Neuron (in vitro differentiated cells): ENCODE measurements around the gene UBXN10.

ENCODE experiments used
- H2AFZ ChIP-seq: one replicate; pipeline ENCODE4 v1.6.1; 2013; ENCODE audit warnings: low read depth, mild to moderate bottlenecking, inconsistent platforms, low read length, moderate library complexity
- H3K27me3 ChIP-seq: one replicate; pipeline ENCODE4 v1.6.1; 2013; ENCODE audit warnings: low read length; ENCODE audit not compliant: insufficient read depth
- H3K36me3 ChIP-seq: one replicate; pipeline ENCODE4 v1.6.1; 2013; ENCODE audit warnings: low read length; ENCODE audit not compliant: insufficient read depth
- H3K4me1 ChIP-seq: one replicate; pipeline ENCODE4 v1.6.1; 2013; ENCODE audit warnings: low read length; ENCODE audit not compliant: insufficient read depth
- H3K4me3 ChIP-seq: 2 replicates; pipeline ENCODE4 v1.5.1; 2013; ENCODE audit warnings: mild to moderate bottlenecking, low read length, moderate library complexity
- H3K9me3 ChIP-seq: one replicate; pipeline ENCODE4 v1.6.1; 2013; ENCODE audit warnings: low read length

The UBXN10 gene

DNA sequence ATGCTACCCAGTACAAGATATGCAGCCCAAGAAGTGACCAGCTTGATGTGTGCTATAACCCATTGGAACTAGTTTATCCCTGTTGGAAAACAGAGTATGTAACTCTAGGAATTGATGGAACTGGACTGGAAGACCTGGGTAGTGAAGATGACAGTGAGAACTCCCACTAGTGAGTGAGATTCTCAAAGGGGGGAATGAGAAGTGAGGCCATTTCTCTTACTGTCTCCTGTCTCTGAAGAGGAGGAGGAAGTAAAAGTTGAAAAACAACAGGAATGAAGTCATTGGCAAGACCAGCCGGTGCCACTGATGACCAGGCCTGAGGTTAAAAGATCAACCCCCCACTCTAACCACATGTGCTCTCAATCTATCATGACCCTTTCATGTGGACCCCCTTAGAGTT, 25.9 kb upstream of the UBXN10 start:
- H2AFZ ChIP-seq = no peak overlapping the region
- no peak overlapping the region for H3K4me3 ChIP-seq
- H3K4me1 ChIP-seq = no peaks in the 10 kb centered on the region
- H3K9me3 ChIP-seq = no peaks in the 10 kb centered on the region
- peaks cover 12% of the 10 kb centered on the region for H3K27me3 ChIP-seq
- H3K36me3 ChIP-seq = no peaks in the 10 kb centered on the region

DNA sequence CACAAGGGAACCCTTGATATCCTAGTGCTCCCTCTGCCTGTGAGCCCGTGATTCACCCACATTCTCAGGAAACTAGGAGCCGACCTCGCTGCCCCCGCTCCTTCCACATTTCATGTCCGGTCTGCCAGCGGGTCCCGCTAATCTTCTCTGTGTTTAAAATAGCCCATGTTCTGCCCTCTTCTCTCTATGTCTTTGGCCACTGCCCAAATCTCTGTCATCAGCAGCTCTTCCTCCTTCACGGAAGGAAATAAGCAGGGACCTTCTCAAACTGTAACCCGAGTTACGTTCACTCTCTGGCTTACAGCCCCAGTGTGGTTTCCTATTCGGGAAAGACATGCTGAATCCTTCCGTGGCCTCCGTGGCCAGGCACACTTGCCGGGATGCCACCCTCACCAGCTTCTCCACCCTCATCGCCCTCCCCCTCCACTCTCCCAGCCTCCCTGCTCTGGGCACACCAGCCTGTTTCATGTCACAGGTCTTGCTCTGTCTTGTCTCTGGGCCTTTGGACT, 21.1 kb upstream of the UBXN10 start:
- no peaks in the 10 kb centered on the region for H3K36me3 ChIP-seq
- H3K9me3 ChIP-seq = no peaks in the 10 kb centered on the region
- H3K4me3 ChIP-seq = no peak overlapping the region
- no peaks in the 10 kb centered on the region for H3K4me1 ChIP-seq
- H2AFZ ChIP-seq = no peak overlapping the region
- H3K27me3 ChIP-seq = peaks cover 19% of the 10 kb centered on the region

DNA sequence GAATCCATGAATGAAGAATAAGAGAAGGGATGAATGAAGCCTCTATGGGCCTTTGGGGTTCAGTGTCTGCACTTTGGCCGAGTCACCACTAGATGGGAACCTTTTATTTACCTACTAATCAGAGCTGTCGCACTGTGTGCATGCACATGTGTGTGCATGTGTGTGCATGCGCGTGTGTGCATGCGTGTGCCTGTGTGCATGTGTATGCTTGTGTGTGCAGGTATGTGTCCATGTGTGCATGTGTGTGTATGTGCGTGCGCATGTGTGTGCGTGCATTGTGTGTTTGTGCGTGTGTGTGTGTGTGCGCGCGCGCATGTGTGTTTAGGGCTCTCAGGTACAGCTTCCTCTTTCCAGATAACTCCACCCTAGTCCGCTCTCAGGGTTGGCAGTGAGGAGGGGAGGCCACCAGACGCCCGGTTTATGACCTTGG, 20.4 kb upstream of the UBXN10 start:
- H3K4me3 ChIP-seq = no peak overlapping the region
- no peak overlapping the region for H2AFZ ChIP-seq
- no peaks in the 10 kb centered on the region for H3K9me3 ChIP-seq
- H3K4me1 ChIP-seq = no peaks in the 10 kb centered on the region
- no peaks in the 10 kb centered on the region for H3K36me3 ChIP-seq
- peaks cover 16% of the 10 kb centered on the region for H3K27me3 ChIP-seq

DNA sequence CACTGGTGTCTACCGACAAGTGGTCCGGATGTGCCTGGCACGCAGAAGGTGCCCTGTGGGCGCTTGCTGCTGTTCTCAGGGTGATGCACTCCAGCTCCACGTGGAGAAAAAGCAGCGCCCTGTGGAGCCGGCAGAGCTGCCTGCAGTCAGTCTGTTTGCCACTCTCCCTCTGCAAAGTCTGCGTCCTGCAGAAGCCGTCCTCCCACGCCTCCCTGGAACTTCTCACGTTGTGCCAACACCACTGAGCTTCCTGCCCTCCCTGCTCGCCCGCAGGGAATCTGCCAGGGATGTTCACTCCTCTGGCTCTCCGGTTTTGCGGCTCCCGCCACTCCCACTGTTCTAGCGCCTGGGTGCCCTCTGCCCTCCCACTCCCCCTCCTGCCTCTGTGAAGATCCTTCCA, 19.8 kb upstream of the UBXN10 start:
- Histone ChIP-seq H3K4me3 (no peak overlapping the region), H3K36me3 (no peaks in the 10 kb centered on the region), H2AFZ (no peak overlapping the region), H3K27me3 (peaks cover 12% of the 10 kb centered on the region), H3K9me3 (no peaks in the 10 kb centered on the region), H3K4me1 (no peaks in the 10 kb centered on the region)

DNA sequence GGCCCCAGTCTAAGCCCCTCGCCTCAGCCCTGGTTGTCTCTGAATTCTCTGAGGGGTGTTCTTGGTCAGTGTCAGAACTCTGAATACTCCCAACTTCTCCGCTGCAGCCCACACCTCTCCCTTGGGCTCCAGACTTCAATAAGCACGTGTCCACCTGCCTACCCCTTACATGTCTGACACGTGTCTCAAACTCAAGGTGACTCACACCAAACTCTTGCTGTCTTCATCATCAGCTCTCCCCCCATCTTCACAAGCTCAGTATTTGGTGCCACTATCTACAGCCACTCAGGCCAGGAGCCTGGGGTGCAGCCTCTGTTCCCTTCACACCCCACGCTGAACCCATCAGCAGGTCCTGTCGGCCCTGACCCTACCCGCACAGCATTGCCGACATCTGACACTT, 18.8 kb upstream of the UBXN10 start:
- Histone ChIP-seq H3K27me3 (peaks cover 12% of the 10 kb centered on the region), H3K4me1 (no peaks in the 10 kb centered on the region), H3K4me3 (no peak overlapping the region), H3K36me3 (no peaks in the 10 kb centered on the region), H2AFZ (no peak overlapping the region), H3K9me3 (no peaks in the 10 kb centered on the region)

DNA sequence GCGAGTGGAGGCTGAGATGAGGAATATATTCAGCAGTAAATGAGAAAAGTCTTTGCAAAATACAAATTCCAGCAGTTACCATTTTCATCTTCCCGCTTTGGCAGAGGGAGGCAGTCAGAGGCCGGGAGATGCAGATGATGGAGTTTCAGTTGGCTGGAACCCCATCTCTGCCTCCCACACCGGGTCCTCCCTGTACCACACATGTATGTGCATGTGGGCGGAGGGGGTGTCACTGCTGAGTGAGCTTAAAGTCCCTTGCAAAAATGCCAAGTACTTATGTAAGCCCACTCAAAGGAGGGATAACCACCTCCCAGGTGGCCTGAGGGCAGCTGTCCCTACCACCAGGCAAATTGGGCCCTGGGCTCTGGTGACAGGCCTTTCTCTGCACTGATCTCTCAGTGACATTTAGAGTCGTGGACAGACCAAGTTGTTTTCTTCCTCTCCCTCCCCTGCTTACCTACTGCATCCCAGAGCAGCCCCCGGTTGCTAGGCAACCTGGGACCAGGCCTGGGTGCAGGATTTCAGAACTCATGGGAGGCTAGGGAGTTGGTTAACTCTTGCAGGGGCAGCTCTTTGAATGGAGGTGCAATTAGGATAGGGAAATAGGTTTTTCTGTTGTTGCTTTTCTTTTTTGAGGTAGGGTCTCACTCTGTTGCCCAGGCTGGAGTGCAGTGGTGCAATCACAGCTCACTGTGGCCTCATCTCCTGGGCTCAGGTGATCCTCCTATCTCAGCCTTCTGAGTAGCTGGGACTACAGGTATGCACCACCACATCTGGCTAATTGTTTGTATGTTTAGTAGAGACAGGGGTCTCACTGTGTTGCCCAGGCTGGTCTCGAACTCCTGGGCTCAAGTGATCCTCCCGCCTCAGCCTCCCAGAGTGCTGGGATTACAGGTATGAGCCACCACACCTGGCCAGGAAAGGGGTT, 17.1 kb upstream of the UBXN10 start:
- Histone ChIP-seq H2AFZ (no peak overlapping the region), H3K4me3 (no peak overlapping the region), H3K9me3 (no peaks in the 10 kb centered on the region), H3K27me3 (peaks cover 12% of the 10 kb centered on the region), H3K36me3 (no peaks in the 10 kb centered on the region), H3K4me1 (no peaks in the 10 kb centered on the region)

DNA sequence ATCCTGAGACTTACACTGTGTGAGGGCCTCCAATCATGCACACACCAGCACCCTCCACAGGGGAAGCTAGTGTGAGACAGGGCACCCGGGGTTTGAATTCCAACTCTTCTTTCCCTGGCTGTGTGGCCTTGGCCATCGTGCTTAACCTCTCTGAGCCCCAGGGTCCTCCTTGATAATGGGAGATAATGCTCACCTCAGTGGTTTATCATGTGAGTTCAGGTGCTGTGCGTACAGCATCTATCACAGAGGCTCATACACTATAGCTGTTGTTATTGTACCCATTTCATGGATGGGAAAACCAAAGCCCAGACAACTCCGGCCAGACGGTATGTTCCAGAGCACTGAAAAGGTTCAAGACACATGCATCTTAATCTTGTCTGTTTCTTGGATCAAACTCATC, 16.0 kb upstream of the UBXN10 start:
- no peaks in the 10 kb centered on the region for H3K4me1 ChIP-seq
- H3K36me3 ChIP-seq = no peaks in the 10 kb centered on the region
- H3K4me3 ChIP-seq = no peak overlapping the region
- peaks cover 8% of the 10 kb centered on the region for H3K27me3 ChIP-seq
- H3K9me3 ChIP-seq = no peaks in the 10 kb centered on the region
- no peak overlapping the region for H2AFZ ChIP-seq

DNA sequence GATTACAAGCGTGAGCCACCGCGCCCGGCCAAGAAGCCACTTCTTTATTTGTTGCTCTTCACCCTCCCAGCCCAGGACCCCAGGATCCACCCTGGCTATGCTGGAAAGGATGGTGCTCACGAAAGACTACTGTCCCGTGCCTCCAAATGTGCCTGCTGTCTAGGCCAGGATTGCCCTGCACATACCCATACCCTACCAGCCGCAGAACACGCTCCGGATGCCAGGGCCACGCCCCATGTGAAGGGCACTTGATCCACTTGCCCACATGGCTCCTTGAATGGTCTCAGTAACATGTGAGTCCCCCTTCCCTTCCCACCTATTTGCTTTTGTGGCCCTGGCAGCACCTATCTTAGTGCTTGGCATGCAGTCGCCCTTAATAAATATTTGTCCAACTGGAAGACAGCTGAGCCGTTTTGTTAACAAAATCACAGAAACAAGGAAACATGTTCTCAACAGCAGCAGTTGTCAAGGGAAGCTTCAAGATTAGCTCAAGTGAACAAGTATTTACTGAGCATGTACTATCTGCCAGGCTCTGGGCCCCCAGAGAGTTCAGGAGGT, 13.8 kb upstream of the UBXN10 start:
- Histone ChIP-seq H3K36me3 (no peaks in the 10 kb centered on the region), H2AFZ (no peak overlapping the region), H3K4me1 (no peaks in the 10 kb centered on the region), H3K9me3 (no peaks in the 10 kb centered on the region), H3K27me3 (peaks cover 18% of the 10 kb centered on the region), H3K4me3 (no peak overlapping the region)

DNA sequence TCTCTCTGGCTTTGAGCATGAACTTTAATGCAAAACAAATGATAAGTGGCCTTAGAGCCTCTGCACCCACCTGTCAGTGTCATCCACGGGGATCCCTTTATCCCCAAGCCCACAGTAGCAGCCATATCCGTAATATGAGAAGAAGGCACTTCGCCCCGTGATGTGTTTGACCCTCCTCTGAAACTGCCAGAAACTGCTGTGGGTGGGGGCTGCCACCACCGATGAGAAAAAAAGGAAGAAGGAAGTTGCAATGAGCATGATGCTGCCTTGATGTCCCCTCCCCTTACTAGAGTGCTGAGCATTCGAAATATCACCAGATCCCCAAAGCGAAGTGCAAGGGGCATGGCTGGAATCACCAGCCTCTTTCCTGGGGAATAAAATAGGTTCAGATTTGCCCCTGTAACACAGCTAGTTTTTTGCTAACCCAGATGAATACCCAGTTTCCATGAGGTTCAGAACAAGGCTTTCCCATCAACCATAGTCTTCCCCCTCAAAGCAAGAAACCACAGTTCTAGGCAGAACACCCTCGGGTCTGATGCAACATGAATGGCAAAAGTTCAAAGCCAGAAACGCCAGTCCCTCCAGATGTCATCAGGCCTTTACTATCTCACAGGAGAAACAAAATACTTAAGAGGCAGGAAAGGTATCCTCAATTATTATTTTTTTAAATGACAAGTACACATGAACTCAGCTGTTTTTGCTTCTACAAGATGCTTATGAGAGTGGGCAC, 10.8 kb upstream of the UBXN10 start:
- no peak overlapping the region for H2AFZ ChIP-seq
- no peak overlapping the region for H3K4me3 ChIP-seq
- no peaks in the 10 kb centered on the region for H3K36me3 ChIP-seq
- peaks cover 3% of the 10 kb centered on the region for H3K9me3 ChIP-seq
- no peaks in the 10 kb centered on the region for H3K4me1 ChIP-seq
- peaks cover 15% of the 10 kb centered on the region for H3K27me3 ChIP-seq

DNA sequence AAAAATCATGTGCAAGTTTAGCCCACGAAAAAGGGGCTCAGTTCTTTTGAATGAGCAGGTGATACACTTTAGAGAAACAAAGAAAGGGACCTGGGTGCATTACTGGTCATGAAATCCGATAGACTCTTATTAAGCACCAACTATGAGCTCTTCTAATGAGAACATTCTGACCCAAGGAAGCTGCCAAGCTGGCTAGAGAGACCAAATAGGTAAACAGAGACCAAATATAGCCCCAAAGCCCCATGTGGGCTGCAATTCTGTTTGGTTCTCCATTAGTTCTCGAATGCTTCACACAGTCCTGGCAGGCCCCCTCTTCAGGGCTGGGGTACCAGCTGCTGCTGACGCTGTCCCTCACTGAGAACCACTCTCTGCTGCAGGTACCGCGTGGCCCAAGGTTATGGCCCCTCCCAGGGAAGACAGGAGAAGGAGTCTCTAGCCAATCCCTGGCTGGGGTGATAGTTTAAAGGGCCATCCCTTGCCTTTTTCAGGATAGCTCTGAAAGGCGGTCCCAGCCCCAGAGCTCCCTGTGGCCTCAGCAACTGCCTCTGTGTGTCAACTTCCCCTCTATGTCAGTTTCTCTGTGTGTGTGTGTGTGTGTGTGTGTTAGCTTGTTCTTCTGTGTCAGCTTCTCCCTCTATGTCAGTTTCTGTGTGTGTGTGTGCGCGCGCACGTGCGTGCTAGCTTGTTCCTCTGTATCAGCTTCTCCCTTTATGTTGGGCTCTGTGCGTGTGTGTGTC, 7.1 kb upstream of the UBXN10 start:
- Histone ChIP-seq H3K9me3 (peaks cover 3% of the 10 kb centered on the region), H3K36me3 (no peaks in the 10 kb centered on the region), H3K4me1 (no peaks in the 10 kb centered on the region), H2AFZ (no peak overlapping the region), H3K27me3 (peaks cover 23% of the 10 kb centered on the region), H3K4me3 (no peak overlapping the region)

DNA sequence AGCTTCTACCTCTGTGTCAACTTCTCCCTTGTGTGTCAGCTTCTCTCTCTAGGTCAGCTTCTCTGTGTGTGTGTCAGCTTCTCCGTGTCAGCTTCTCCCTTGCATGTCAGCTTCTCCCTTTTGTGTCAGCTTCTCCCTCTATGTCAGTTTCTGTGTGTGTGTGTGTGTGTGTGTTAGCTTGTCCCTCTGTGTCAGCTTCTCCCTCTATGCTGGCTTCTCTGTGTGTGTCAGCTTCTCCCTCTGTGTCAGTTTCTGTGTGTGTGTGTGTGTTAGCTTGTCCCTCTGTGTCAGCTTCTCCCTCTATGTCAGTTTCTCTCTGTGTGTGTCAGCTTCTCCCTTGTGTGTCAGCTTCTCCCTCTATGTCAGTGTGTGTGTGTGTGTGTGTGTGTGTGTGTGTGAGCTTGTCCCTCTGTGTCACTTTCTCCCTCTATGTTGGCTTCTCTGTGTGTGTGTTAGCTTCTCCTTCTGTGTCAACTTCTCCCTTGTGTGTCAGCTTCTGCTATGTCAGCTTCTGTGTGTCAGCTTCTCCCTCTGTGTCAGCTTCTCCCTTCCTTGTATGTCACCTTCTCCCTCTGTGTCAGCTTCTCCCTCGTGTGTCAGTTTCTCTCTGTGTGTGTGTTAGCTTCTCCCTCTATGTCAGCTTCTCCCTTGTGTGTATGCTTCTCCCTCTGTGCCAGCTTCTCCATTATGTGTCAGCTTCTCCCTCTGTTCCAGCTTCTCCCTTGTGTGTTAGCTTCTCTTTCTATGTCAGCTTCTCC, 6.3 kb upstream of the UBXN10 start:
- Histone ChIP-seq H2AFZ (no peak overlapping the region), H3K36me3 (no peaks in the 10 kb centered on the region), H3K9me3 (peaks cover 3% of the 10 kb centered on the region), H3K4me3 (no peak overlapping the region), H3K27me3 (peaks cover 27% of the 10 kb centered on the region), H3K4me1 (no peaks in the 10 kb centered on the region)

GRCh38 chr1:20180129-20180843, 5.6 kb upstream of the UBXN10 start:
- Histone ChIP-seq H3K9me3 (peaks cover 3% of the 10 kb centered on the region), H3K4me1 (no peaks in the 10 kb centered on the region), H3K27me3 (peaks cover 29% of the 10 kb centered on the region), H3K4me3 (no peak overlapping the region), H3K36me3 (no peaks in the 10 kb centered on the region), H2AFZ (no peak overlapping the region)
